ENCODE data around the gene RALGPS1. TPM values are rescaled to one million over a fixed set of nuclear protein-coding genes. Genes with fewer than 3 reads are reported as not detected.

RALGPS1 gene
- total and polyA plus RNA-seq, 2 of the 13 experiments (the other 11 are each of a cell fraction or from before 2014, with no cell fraction given), result 3.7 to 6.5 TPM

DNA sequence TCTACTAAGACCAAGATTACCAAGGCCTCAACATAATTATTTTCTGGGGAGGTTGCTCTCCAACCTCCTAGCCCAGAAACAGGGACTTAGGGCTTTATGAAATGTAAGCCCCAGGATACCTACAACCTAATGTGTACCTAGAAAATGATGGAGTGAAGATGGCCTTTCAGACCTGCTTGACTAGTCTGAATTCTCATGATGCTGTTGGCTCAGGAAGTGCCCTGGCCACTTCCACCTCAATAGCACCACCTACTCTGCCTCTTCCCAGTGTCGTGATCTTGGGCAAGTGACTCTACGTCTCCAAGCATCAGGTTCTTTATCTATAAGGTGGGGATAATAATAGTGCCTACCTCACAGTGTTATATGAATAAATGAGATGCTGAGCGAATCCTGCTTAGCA lies 292.1 kb downstream of the RALGPS1 start:
- no peaks in the 10 kb centered on the region for H3K79me2 ChIP-seq (ENCODE audit: insufficient read depth, low read length)
- H3K4me1 ChIP-seq (ENCODE audit: insufficient read depth, low read length), result peaks cover 24% of the 10 kb centered on the region
- DNase-seq (ENCODE audit: low spot score) (no peak), ATAC-seq (no peak), FAIRE-seq (no peak)
- no peak overlapping the region for H3K4me2 ChIP-seq (ENCODE audit: low read depth, low read length)
- ChIA-PET POLR2A (no interaction called here), CTCF (ENCODE audit: low intra/inter-chr PET ratio, low total read pairs) (no interaction called here)
- no peak overlapping the region for H2AFZ ChIP-seq (ENCODE audit: low read length)
- intact Hi-C loops (cut with micrococcal nuclease; ENCODE audit: unreplicated experiment), result no loop called here
- in situ Hi-C loops (cut with HindIII; ENCODE audit: extremely low pct_ligation_motif_present, low pct_unique_long_range_greater_than_20kb), result no loop called here
- H4K20me1 ChIP-seq (ENCODE audit: insufficient read depth, low read length), result no peaks in the 10 kb centered on the region
- peaks cover 0 to 2% of the 10 kb centered on the region in 2 experiments; a peak in 1 of 5 replicates for H3K27me3 ChIP-seq (ENCODE audit: control insufficient read depth in 1 of 2, insufficient read depth in 2 of 2, low read length in 2 of 2)
- H3K9ac ChIP-seq (ENCODE audit: insufficient read depth, low read depth, low read length), result no peak overlapping the region
- TF ChIP-seq, protein P1, sequence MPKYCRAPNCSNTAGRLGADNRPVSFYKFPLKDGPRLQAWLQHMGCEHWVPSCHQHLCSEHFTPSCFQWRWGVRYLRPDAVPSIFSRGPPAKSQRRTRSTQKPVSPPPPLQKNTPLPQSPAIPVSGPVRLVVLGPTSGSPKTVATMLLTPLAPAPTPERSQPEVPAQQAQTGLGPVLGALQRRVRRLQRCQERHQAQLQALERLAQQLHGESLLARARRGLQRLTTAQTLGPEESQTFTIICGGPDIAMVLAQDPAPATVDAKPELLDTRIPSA (CRISPR knock-in tag; IDR thresholded peaks at IDR 0.05; ENCODE audit: borderline replicate concordance), result no peak
- TF ChIP-seq RXRA (CRISPR knock-in tag; IDR thresholded peaks at IDR 0.05), result no peak
- TF ChIP-seq, protein P2, sequence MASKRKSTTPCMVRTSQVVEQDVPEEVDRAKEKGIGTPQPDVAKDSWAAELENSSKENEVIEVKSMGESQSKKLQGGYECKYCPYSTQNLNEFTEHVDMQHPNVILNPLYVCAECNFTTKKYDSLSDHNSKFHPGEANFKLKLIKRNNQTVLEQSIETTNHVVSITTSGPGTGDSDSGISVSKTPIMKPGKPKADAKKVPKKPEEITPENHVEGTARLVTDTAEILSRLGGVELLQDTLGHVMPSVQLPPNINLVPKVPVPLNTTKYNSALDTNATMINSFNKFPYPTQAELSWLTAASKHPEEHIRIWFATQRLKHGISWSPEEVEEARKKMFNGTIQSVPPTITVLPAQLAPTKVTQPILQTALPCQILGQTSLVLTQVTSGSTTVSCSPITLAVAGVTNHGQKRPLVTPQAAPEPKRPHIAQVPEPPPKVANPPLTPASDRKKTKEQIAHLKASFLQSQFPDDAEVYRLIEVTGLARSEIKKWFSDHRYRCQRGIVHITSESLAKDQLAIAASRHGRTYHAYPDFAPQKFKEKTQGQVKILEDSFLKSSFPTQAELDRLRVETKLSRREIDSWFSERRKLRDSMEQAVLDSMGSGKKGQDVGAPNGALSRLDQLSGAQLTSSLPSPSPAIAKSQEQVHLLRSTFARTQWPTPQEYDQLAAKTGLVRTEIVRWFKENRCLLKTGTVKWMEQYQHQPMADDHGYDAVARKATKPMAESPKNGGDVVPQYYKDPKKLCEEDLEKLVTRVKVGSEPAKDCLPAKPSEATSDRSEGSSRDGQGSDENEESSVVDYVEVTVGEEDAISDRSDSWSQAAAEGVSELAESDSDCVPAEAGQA (IDR thresholded peaks at IDR 0.05; ENCODE audit: low read depth), result no peak
- TF ChIP-seq, protein P2 (CRISPR knock-in tag; IDR thresholded peaks at IDR 0.05; ENCODE audit: borderline replicate concordance), result no peak
- TF ChIP-seq ZFX (CRISPR knock-in tag; IDR thresholded peaks at IDR 0.05; ENCODE audit: low read depth), result no peak
- TF ChIP-seq, protein P3, sequence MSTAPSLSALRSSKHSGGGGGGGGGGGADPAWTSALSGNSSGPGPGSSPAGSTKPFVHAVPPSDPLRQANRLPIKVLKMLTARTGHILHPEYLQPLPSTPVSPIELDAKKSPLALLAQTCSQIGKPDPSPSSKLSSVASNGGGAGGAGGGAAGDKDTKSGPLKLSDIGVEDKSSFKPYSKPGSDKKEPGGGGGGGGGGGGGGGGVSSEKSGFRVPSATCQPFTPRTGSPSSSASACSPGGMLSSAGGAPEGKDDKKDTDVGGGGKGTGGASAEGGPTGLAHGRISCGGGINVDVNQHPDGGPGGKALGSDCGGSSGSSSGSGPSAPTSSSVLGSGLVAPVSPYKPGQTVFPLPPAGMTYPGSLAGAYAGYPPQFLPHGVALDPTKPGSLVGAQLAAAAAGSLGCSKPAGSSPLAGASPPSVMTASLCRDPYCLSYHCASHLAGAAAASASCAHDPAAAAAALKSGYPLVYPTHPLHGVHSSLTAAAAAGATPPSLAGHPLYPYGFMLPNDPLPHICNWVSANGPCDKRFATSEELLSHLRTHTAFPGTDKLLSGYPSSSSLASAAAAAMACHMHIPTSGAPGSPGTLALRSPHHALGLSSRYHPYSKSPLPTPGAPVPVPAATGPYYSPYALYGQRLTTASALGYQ (CRISPR knock-in tag; IDR thresholded peaks at IDR 0.05), result no peak
- no peak for TF ChIP-seq ZNF251 (CRISPR knock-in tag; IDR thresholded peaks at IDR 0.05)
- TF ChIP-seq ZNF20 (CRISPR knock-in tag; IDR thresholded peaks at IDR 0.05), result no peak
- no peak for TF ChIP-seq NCOA2 (CRISPR knock-in tag; IDR thresholded peaks at IDR 0.05)
- TF ChIP-seq ZNF496 (CRISPR knock-in tag; IDR thresholded peaks at IDR 0.05; ENCODE audit: insufficient replicate concordance), result no peak
- no peak for TF ChIP-seq ELF1 (CRISPR knock-in tag; IDR thresholded peaks at IDR 0.05)
- TF ChIP-seq ZNF709 (CRISPR knock-in tag; IDR thresholded peaks at IDR 0.05), result no peak
- TF ChIP-seq ZNF549 (CRISPR knock-in tag; IDR thresholded peaks at IDR 0.05), result no peak
- TF ChIP-seq TP53 (CRISPR knock-in tag; conservative IDR thresholded peaks at IDR 0.05), result no peak
- TF ChIP-seq ZMAT3 (CRISPR knock-in tag; conservative IDR thresholded peaks at IDR 0.05), result no peak
- H3K4me3 ChIP-seq (replicated peaks in 1 of 3; ENCODE audit: insufficient read depth in 1 of 3, low read depth in 2 of 3, low read length in 3 of 3), result no peak overlapping the region
- WGBS (ENCODE audit: low lambda C conversion rate), result 86% methylated on average over 3 of the region's 3 CpGs
- no peak overlapping the region for H3K27ac ChIP-seq (ENCODE audit: extremely low read length, insufficient read depth, low read length)
- BruUV-seq (replicated peaks), result no TSS peak
- no peaks in the 10 kb centered on the region for H3K9me3 ChIP-seq (ENCODE audit: low read length)
- H3K36me3 ChIP-seq (replicated peaks in 1 of 2; ENCODE audit: control insufficient read depth in 1 of 2, insufficient read depth in 2 of 2, low read length in 2 of 2), result no peaks in the 10 kb centered on the region

Measured in HepG2 (cell line).